ENCODE measurements around the gene SCAANT1.

DNA sequence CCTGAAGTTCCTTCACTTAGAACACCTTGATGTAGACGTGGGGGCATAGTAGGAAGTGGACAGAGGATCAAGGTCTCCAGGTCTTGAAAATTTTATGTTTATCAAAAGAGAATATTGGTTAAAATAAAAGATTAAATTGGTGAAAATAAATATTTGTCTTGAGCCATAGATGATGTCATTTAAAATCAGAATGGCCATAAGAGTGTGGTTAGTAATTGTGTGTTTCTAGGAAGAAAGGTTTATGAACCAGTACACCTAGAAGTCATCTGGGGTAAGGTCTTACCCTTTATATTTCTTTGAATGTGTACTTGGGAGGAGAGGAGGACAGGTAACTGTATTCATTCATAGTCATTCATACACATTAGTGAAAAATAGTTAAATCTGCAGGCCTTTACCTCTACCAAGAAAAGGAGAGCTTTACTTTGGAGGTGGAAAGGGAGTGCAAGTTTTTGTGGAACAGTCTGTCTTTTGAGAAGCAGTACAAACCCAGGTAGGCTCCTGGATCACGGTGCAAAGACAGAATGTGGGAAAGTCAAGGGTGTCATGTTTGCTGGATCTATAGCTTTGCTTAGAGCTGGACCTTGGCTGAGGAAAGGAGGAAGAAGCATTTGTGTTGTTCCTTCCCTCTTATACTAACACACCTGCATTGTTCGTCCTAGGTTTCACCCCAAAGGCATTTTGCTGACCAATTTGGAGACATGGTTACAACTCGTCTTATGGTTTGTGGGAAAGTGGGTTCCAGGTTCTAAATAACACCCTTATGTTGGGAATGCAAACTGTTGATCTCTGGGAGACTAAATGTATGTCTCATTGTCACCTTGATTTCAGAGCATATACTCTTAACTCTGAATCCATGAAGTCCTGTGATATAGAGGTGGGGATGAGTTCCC lies 6.2 kb downstream of the SCAANT1 start:
- TF ChIP-seq, protein P1, sequence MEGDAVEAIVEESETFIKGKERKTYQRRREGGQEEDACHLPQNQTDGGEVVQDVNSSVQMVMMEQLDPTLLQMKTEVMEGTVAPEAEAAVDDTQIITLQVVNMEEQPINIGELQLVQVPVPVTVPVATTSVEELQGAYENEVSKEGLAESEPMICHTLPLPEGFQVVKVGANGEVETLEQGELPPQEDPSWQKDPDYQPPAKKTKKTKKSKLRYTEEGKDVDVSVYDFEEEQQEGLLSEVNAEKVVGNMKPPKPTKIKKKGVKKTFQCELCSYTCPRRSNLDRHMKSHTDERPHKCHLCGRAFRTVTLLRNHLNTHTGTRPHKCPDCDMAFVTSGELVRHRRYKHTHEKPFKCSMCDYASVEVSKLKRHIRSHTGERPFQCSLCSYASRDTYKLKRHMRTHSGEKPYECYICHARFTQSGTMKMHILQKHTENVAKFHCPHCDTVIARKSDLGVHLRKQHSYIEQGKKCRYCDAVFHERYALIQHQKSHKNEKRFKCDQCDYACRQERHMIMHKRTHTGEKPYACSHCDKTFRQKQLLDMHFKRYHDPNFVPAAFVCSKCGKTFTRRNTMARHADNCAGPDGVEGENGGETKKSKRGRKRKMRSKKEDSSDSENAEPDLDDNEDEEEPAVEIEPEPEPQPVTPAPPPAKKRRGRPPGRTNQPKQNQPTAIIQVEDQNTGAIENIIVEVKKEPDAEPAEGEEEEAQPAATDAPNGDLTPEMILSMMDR (conservative IDR thresholded peaks at IDR 0.05; ENCODE audit: low read length), result no peak
- no peak for TF ChIP-seq EZH2phosphoT487 (IDR thresholded peaks at IDR 0.05; ENCODE audit: borderline replicate concordance, low read depth, low read length)

All from OCI-LY7 (cell line).